Measurements from ENCODE around the gene KCNJ6.

The KCNJ6 gene

DNA sequence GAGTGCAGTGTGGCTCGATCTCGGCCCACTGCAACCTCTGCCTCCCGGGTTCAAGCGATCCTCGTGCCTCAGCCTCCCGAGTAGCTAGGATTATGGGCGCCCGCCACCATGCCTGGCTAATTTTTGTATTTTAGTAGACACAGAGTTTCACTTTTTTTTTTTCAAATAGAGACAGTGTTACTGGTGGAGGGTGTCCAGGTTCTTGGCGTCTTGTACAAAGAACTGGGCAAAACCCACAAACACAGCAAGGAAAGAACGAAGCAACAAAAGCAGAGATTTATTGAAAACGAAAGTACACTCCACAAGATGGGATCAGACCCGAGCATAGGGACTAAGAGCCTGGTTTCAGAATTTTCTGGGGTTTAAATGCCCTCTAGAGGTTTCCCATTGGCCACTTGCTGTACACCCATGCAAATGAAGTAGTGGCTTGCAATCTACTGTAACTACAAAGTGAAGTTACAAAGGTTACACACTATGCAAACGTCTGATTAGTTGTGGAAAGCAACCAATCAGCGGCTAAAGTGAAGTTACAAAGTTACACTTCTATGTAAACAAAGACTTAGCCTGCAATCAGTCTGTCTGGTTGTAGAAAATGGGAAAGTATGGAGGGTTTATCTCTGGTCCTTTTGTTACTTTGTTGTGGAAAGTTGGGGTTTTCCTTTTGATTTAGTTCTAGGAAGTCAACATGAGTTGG lies 350.6 kb downstream of the KCNJ6 start:
- DNase-seq (ENCODE audit: low read depth): no peak

GRCh38 chr21:37564924-37565529 lies 351.2 kb downstream of the KCNJ6 start:
- DNase-seq (ENCODE audit: low read depth): no peak

DNA sequence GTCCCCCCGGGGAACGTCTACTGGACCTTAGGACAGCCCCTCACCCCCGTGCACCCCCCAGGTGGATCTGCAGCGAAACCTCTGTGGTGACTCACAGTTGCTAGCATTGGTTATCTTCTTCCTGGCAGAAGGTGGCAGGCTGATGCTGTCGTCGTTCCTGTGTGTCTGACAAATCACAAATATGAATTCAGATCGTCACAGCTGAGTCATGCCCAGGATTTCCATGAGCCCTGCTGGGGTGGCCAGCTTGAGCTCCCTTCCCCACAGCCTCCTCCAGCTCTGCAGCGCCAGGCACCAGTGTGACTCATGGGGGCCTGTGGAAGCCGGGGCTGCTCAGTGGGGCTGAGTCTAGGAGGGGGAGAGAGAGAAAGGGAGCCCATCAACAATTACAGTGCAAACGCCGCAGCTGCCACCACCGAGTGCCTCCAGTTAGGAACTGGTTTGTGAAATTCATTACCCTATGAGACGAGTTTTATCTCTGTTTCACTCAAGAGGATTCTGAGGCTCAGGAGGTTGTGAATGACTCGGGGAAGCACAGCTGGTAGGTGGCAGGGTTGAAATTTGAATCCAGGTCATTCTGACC lies 351.8 kb downstream of the KCNJ6 start:
- DNase-seq (ENCODE audit: low read depth): peak; percentile 66

- DNase-seq (ENCODE audit: low read depth): peak; percentile 89
Observed at GRCh38 chr21:37563641-37564340, 352.5 kb downstream of the KCNJ6 start.

DNA sequence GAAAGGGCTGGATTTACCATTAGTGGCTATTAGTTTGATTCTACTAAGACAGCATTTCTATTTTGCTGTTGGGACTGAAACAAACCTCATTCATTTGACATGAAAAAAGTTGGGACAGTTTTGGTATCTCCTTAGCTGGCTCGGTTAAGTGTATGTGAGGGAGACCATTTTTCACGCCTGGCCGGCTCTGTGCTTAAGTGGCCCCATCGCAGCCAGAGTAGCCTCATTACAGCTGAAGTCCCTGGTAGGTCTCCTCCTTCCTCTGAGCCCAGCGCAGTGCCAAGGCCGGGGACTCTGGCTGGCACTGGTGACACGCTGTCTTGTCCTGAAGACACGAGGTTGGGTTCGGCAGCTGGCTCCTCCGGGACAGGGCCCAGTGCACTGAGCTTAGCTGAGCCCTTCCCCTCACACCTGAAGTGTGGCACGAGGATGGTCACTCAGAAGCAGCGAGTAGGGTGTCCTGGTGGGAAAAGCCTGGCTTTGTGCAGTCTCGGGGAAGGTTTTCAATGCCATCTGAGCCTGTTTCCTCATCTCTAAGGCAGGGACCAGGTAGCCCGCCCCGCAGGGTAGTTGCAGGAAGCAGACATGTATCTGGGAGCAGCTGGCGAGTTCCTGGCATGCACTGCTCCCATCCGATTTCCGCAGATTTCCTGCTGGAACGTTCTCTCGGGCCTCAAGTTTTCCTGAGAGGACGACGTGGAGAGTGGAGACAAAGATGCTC lies 353.2 kb downstream of the KCNJ6 start:
- peak; percentile 6 for DNase-seq (ENCODE audit: low read depth)

DNA sequence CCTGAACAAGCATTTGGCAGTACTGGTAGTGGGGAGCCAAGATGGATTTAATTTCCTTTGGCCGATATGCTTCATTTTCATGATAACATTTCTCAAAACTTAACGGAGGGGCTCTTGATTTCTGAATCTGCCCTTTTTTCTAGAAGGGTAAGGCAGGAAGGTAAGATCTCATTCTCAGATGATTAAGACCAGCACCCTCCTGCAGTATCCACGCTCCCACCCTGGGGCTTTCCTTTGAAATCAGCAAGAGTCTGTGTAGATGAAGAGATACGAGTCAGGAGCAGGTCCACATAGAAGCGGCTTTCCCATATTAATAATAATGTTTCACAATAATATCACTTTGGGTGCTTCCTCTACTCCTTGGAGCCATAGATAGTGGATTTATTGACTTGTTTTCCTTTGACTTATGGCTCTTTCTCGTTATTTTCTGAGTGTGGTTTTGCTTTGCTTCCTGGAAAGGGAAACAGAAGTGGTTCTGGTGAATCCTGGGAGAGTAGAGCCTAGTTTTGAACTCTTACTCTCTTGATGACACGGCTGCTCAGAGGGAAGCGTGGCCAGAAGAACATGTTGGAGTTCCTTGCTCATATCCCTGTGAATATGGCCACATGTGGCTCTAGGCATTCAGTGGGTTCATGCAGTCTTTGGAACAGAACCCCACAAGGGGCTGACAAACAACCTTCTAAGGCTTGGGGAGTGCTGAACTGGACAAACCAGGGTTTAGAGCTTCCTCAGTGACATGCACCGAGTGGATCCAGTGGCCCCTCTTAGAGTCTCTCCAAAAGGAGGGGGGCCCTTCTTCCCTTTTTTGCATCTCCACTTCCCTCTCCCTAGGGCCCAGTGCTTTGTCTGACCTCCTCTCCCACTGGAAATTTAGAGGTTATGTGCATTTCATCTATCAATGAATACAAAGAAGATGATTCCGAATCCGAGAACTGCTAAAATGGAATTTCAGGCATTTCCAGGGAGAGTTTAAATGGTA lies 354.0 kb downstream of the KCNJ6 start:
- no peak for DNase-seq (ENCODE audit: low read depth)

GRCh38 chr21:37561506-37561905 lies 354.8 kb downstream of the KCNJ6 start:
- no peak for DNase-seq (ENCODE audit: low read depth)

DNA sequence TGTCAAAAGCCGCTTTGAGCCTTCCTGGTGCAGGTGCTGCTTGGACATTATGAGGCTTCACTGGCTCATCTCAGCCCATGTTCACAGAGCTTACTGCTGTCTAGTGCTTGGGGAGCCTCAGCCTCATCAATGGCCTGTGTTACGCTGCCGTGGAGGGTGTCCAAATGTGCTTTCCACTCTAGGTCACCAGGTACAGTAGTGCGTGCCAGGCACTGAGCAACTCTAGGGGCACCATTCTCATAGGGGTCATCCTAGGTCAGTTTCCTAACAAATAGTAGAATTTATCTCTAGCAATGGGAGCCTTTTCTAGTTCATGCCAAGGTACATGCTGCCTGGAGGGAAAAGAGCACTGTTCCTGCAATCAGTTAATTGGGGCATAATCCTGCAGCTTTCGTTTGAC lies 355.9 kb downstream of the KCNJ6 start:
- no peak for DNase-seq (ENCODE audit: low read depth)

- DNase-seq (ENCODE audit: low read depth): no peak
Observed at GRCh38 chr21:37558676-37559211, 357.5 kb downstream of the KCNJ6 start.
